ENCODE measurements around the gene FKBP1A.
A peak's percentile ranks its signal among the peaks of the same experiment; 100 is the strongest.

Gene FKBP1A

GRCh38 chr20:1338801-1339200, 54.1 kb downstream of the FKBP1A start:
- no peak for DNase-seq
- H3K27me3 ChIP-seq (ENCODE audit: insufficient read depth, low read length) = no peaks in the 10 kb centered on the region
- peaks cover 2 to 18% of the 10 kb centered on the region in 2 experiments for H3K4me1 ChIP-seq (ENCODE audit: control insufficient read depth in 1 of 2, insufficient read depth in 2 of 2, low read length in 2 of 2)
- no peak overlapping the region for H3K9ac ChIP-seq (ENCODE audit: low read length)
- no peak overlapping the region for H4K8ac ChIP-seq (ENCODE audit: low read depth, low read length)
- H3K27ac ChIP-seq (ENCODE audit: low read depth, low read length) = no peak overlapping the region
- H4K91ac ChIP-seq (ENCODE audit: low read depth, low read length) = no peak overlapping the region
- H3K14ac ChIP-seq (ENCODE audit: low read length) = no peak overlapping the region
- H3K23ac ChIP-seq (ENCODE audit: low read length) = no peak overlapping the region
- H3K4me3 ChIP-seq (ENCODE audit: low read depth, low read length) = no peak overlapping the region
- H2BK5ac ChIP-seq (ENCODE audit: low read depth, low read length, poor library complexity) = no peak overlapping the region
- no peaks in the 10 kb centered on the region for H3K9me3 ChIP-seq (ENCODE audit: insufficient read depth, low read depth, low read length)
- no peak overlapping the region for H4K12ac ChIP-seq (ENCODE audit: low read depth, low read length)
- WGBS (ENCODE audit: extremely low coverage, insufficient coverage, insufficient read length) = no CpG with 5 or more reads among the region's 4 CpGs
- H2AK5ac ChIP-seq (ENCODE audit: low read length) = no peak overlapping the region
- H2BK12ac ChIP-seq (ENCODE audit: low read length) = no peak overlapping the region
- H3K79me1 ChIP-seq (ENCODE audit: low read length) = no peaks in the 10 kb centered on the region
- H3K4ac ChIP-seq (ENCODE audit: low read depth, low read length) = no peak overlapping the region
- no peak overlapping the region for H3K4me2 ChIP-seq (ENCODE audit: low read length)
- H3K79me2 ChIP-seq (ENCODE audit: control insufficient read depth, insufficient read depth, low read length, poor library complexity) = no peaks in the 10 kb centered on the region
- H3K36me3 ChIP-seq (ENCODE audit: control insufficient read depth in 1 of 2, insufficient read depth in 2 of 2, low read length in 2 of 2) = no peaks in the 10 kb centered on the region
- H2BK120ac ChIP-seq (ENCODE audit: insufficient read depth, low read length, poor library complexity) = no peak overlapping the region
- H2AFZ ChIP-seq (ENCODE audit: insufficient read depth, low read length, poor library complexity) = no peak overlapping the region
- no peak overlapping the region for H3K18ac ChIP-seq (ENCODE audit: low read length)

GRCh38 chr20:1338096-1338495, 54.8 kb downstream of the FKBP1A start:
- no peak overlapping the region for H2BK5ac ChIP-seq (ENCODE audit: low read depth, low read length, poor library complexity)
- no peak overlapping the region for H3K14ac ChIP-seq (ENCODE audit: low read length)
- H2AFZ ChIP-seq (ENCODE audit: insufficient read depth, low read length, poor library complexity) = no peak overlapping the region
- H3K4me2 ChIP-seq (ENCODE audit: low read length) = no peak overlapping the region
- H3K27ac ChIP-seq (ENCODE audit: low read depth, low read length) = no peak overlapping the region
- no peak overlapping the region for H4K91ac ChIP-seq (ENCODE audit: low read depth, low read length)
- H2AK5ac ChIP-seq (ENCODE audit: low read length) = no peak overlapping the region
- H2BK12ac ChIP-seq (ENCODE audit: low read length) = no peak overlapping the region
- no peaks in the 10 kb centered on the region for H3K9me3 ChIP-seq (ENCODE audit: insufficient read depth, low read depth, low read length)
- no peak overlapping the region for H4K8ac ChIP-seq (ENCODE audit: low read depth, low read length)
- DNase-seq = no peak
- no peak overlapping the region for H3K23ac ChIP-seq (ENCODE audit: low read length)
- no peaks in the 10 kb centered on the region for H3K79me1 ChIP-seq (ENCODE audit: low read length)
- no peak overlapping the region for H2BK120ac ChIP-seq (ENCODE audit: insufficient read depth, low read length, poor library complexity)
- peaks cover 2 to 18% of the 10 kb centered on the region in 2 experiments for H3K4me1 ChIP-seq (ENCODE audit: control insufficient read depth in 1 of 2, insufficient read depth in 2 of 2, low read length in 2 of 2)
- no peak overlapping the region for H3K4me3 ChIP-seq (ENCODE audit: low read depth, low read length)
- no CpG with 5 or more reads among the region's 5 CpGs for WGBS (ENCODE audit: extremely low coverage, insufficient coverage, insufficient read length)
- no peak overlapping the region for H4K12ac ChIP-seq (ENCODE audit: low read depth, low read length)
- no peak overlapping the region for H3K4ac ChIP-seq (ENCODE audit: low read depth, low read length)
- H3K36me3 ChIP-seq (ENCODE audit: control insufficient read depth in 1 of 2, insufficient read depth in 2 of 2, low read length in 2 of 2) = peaks cover under 1 to 2% of the 10 kb centered on the region in 2 experiments
- no peaks in the 10 kb centered on the region for H3K27me3 ChIP-seq (ENCODE audit: insufficient read depth, low read length)
- H3K18ac ChIP-seq (ENCODE audit: low read length) = peak overlapping the region; percentile 20
- H3K79me2 ChIP-seq (ENCODE audit: control insufficient read depth, insufficient read depth, low read length, poor library complexity) = no peaks in the 10 kb centered on the region
- no peak overlapping the region for H3K9ac ChIP-seq (ENCODE audit: low read length)

GRCh38 chr20:1337441-1337840, 55.4 kb downstream of the FKBP1A start:
- Histone ChIP-seq H3K9ac (ENCODE audit: low read length) (no peak overlapping the region), H3K27ac (ENCODE audit: low read depth, low read length) (no peak overlapping the region), H2AK5ac (ENCODE audit: low read length) (no peak overlapping the region), H3K4me1 (ENCODE audit: control insufficient read depth in 1 of 2, insufficient read depth in 2 of 2, low read length in 2 of 2) (peaks cover 2 to 18% of the 10 kb centered on the region in 2 experiments), H4K91ac (ENCODE audit: low read depth, low read length) (no peak overlapping the region), H2BK120ac (ENCODE audit: insufficient read depth, low read length, poor library complexity) (no peak overlapping the region), H3K4me3 (ENCODE audit: low read depth, low read length) (no peak overlapping the region), H3K79me2 (ENCODE audit: control insufficient read depth, insufficient read depth, low read length, poor library complexity) (no peaks in the 10 kb centered on the region), H3K9me3 (ENCODE audit: insufficient read depth, low read depth, low read length) (no peaks in the 10 kb centered on the region), H3K23ac (ENCODE audit: low read length) (no peak overlapping the region), H2BK12ac (ENCODE audit: low read length) (no peak overlapping the region), H2AFZ (ENCODE audit: insufficient read depth, low read length, poor library complexity) (no peak overlapping the region), H3K36me3 (ENCODE audit: control insufficient read depth in 1 of 2, insufficient read depth in 2 of 2, low read length in 2 of 2) (peaks cover 5 to 6% of the 10 kb centered on the region in 2 experiments), H4K8ac (ENCODE audit: low read depth, low read length) (no peak overlapping the region), H3K4ac (ENCODE audit: low read depth, low read length) (no peak overlapping the region), H3K18ac (ENCODE audit: low read length) (no peak overlapping the region), H3K27me3 (ENCODE audit: insufficient read depth, low read length) (no peaks in the 10 kb centered on the region), H4K12ac (ENCODE audit: low read depth, low read length) (no peak overlapping the region), H3K79me1 (ENCODE audit: low read length) (no peaks in the 10 kb centered on the region), H3K4me2 (ENCODE audit: low read length) (no peak overlapping the region), H3K14ac (ENCODE audit: low read length) (no peak overlapping the region), H2BK5ac (ENCODE audit: low read depth, low read length, poor library complexity) (no peak overlapping the region)
- no peak for DNase-seq
- WGBS (ENCODE audit: extremely low coverage, insufficient coverage, insufficient read length) = 100% methylated on average over 1 of the region's 5 CpGs

- Histone ChIP-seq H3K18ac (ENCODE audit: low read length) (no peak overlapping the region), H2BK12ac (ENCODE audit: low read length) (no peak overlapping the region), H3K23ac (ENCODE audit: low read length) (no peak overlapping the region), H2BK120ac (ENCODE audit: insufficient read depth, low read length, poor library complexity) (no peak overlapping the region), H3K4ac (ENCODE audit: low read depth, low read length) (no peak overlapping the region), H3K79me1 (ENCODE audit: low read length) (no peaks in the 10 kb centered on the region), H2AK5ac (ENCODE audit: low read length) (no peak overlapping the region), H3K36me3 (ENCODE audit: control insufficient read depth in 1 of 2, insufficient read depth in 2 of 2, low read length in 2 of 2) (peaks cover 5 to 6% of the 10 kb centered on the region in 2 experiments), H2AFZ (ENCODE audit: insufficient read depth, low read length, poor library complexity) (no peak overlapping the region), H3K4me3 (ENCODE audit: low read depth, low read length) (no peak overlapping the region), H2BK5ac (ENCODE audit: low read depth, low read length, poor library complexity) (no peak overlapping the region), H3K4me2 (ENCODE audit: low read length) (no peak overlapping the region), H4K91ac (ENCODE audit: low read depth, low read length) (no peak overlapping the region), H3K27me3 (ENCODE audit: insufficient read depth, low read length) (no peaks in the 10 kb centered on the region), H3K9me3 (ENCODE audit: insufficient read depth, low read depth, low read length) (no peaks in the 10 kb centered on the region), H4K12ac (ENCODE audit: low read depth, low read length) (no peak overlapping the region), H4K8ac (ENCODE audit: low read depth, low read length) (no peak overlapping the region), H3K4me1 (ENCODE audit: control insufficient read depth in 1 of 2, insufficient read depth in 2 of 2, low read length in 2 of 2) (peaks cover 2 to 17% of the 10 kb centered on the region in 2 experiments), H3K14ac (ENCODE audit: low read length) (no peak overlapping the region), H3K27ac (ENCODE audit: low read depth, low read length) (no peak overlapping the region), H3K79me2 (ENCODE audit: control insufficient read depth, insufficient read depth, low read length, poor library complexity) (no peaks in the 10 kb centered on the region), H3K9ac (ENCODE audit: low read length) (no peak overlapping the region)
- no CpG with 5 or more reads among the region's 14 CpGs for WGBS (ENCODE audit: extremely low coverage, insufficient coverage, insufficient read length)
- DNase-seq = no peak
These were observed 56.0 kb downstream of the FKBP1A start for GRCh38 chr20:1336699-1337367.
